Effector memory CD8-positive, alpha-beta T cell (primary cell): ENCODE measurements around the gene SP5.

ENCODE experiments used
- ATAC-seq: fragments of 150-1000 bp; cut with Tn5 transposase; replicated peaks from 2 replicates; pipeline ENCODE4 v1.10.0; 2021; ENCODE audit warnings: mild to moderate bottlenecking, moderate library complexity
- DNase-seq, 3 experiments: peaks; one replicate each; pipeline ENCODE4 v3.0.0; 2021
- H3K27ac Mint-ChIP-seq, 2 donors: one replicate each; pipeline ENCODE4 v1.8.0; 2022; ENCODE audit warnings: mild to moderate bottlenecking in 2 of 2, mixed read lengths in 2 of 2, moderate library complexity in 2 of 2
- H3K27me3 Mint-ChIP-seq, 2 donors: one replicate each; pipeline ENCODE4 v1.8.0; 2022; ENCODE audit warnings: mixed read lengths in 2 of 2
- H3K36me3 Mint-ChIP-seq: one replicate; pipeline ENCODE4 v1.8.0; 2022; ENCODE audit warnings: mild to moderate bottlenecking, moderate library complexity, mixed read lengths; ENCODE audit not compliant: insufficient read depth
- H3K4me1 Mint-ChIP-seq, 2 donors: one replicate each; pipeline ENCODE4 v1.8.0; 2022; ENCODE audit warnings: low read depth in 2 of 2, mixed read lengths in 2 of 2
- H3K4me3 Mint-ChIP-seq, 2 donors: one replicate each; pipeline ENCODE4 v1.8.0; 2022; ENCODE audit warnings: mild to moderate bottlenecking in 2 of 2, mixed read lengths in 2 of 2, moderate library complexity in 2 of 2
- H3K9me3 Mint-ChIP-seq, 2 donors: one replicate each; pipeline ENCODE4 v1.8.0; 2022; ENCODE audit warnings: mixed read lengths in 2 of 2

Gene SP5

DNA sequence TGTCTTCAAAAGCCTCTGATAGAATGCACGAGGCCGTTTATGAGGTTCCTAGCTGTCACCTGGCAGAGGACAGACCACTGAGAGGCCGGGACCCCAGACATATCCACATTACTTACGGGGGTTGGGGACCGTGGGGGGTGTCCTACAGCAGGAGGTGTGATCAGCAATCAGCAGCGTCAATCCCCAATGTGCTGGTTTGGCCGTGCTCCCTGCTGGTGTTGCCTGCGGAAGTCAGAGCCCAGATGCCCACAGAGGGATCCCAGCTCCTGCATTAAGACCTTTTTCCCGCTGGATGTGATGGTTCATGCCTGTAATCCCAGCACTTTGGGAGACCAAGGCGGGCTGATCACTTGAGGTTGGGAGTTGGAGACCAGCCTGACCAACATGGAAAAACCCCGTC, 20.8 kb upstream of the SP5 start:
- no peaks in the 10 kb centered on the region for H3K36me3 Mint-ChIP-seq
- no peak for ATAC-seq
- H3K4me3 Mint-ChIP-seq, result no peak overlapping the region
- H3K27ac Mint-ChIP-seq, result no peak overlapping the region
- H3K4me1 Mint-ChIP-seq, result no peaks in the 10 kb centered on the region
- no peak for DNase-seq
- peaks cover 35 to 45% of the 10 kb centered on the region in 2 donors for H3K27me3 Mint-ChIP-seq
- H3K9me3 Mint-ChIP-seq, result no peaks in the 10 kb centered on the region

DNA sequence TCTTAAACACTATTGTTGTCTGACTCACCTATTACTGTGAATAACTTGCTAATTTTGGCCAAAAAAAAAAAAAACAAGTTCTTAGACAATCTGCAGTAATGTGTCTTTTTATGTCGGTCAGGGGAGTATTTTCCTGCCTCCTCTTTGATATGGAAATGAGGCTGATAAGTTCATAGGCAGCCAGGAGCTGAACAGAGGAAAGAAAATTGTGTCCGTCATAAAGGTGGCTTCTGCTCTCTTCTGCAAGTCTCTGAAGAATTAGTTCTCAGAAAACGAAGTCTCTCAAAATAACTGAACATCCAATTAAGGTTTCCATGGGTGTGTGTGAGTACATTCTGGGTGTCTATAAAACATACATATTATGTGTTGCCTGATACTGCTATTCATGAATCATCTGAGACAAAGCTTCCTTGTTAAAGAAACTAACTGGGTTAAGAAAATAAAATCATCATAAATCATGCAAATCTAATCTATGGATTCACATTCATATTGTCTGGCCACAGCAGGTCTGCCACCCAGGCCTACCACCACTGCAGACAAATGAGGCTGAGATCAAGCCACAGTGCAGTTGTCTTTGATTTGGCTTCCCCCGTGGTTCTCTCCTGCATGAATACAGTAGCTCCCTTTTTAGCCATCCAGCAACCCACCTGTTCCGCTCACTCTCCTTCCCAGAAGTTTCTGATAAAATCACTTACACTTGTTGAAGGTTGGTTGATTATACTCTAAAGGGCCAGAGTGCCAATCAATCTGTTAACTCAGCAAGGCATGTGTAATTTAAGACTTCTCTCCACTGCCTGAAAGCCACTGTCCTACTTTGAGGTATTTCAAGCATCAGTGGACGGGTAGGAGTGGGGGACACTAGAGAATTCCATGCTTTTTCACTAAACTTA, 19.4 kb upstream of the SP5 start:
- Mint-ChIP-seq H3K27ac (no peak overlapping the region), H3K27me3 (peaks cover 42 to 52% of the 10 kb centered on the region in 2 donors), H3K36me3 (no peaks in the 10 kb centered on the region), H3K9me3 (no peaks in the 10 kb centered on the region), H3K4me3 (no peak overlapping the region), H3K4me1 (no peaks in the 10 kb centered on the region)
- DNase-seq (no peak), ATAC-seq (no peak)

DNA sequence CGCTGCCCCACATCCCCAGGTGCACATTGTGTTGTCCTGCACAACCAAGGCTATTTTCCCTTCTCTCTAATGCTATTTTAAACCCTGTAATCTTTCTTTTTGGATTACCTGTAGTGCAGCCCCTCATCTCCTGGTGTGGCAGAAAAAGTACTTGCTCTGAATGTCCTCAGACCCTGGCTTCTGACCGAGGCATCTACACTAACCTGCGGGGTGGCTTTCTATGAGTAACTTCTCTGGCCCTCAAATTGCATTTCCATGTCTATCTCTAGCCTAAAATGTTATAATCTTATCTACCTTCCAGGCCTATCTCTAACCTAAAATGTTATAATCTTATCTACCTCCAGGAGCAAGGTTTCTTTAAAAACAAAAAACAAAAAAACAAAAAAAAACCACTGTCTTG, 18.2 kb upstream of the SP5 start:
- H3K4me3 Mint-ChIP-seq, result no peak overlapping the region
- H3K4me1 Mint-ChIP-seq, result no peaks in the 10 kb centered on the region
- H3K9me3 Mint-ChIP-seq, result no peaks in the 10 kb centered on the region

DNA sequence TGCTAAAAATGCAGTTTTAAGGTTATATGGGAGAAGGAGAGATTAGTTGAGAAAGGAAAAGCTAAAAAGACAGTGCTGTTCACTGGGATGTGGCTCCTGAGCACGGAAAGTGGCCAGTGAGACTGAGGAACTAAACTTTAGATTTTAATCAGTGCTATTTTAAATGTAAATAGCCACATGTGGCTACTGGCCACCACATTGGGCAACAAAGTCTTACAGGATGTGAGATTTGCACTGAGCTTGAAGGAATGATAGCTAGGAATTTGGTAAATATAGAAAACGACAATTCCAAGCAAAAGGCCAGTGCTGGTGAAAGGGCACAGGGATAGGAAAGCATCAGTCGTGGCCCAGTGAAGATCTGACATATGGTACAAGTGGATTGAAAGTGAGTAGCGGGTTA, 14.1 kb upstream of the SP5 start:
- Mint-ChIP-seq H3K4me3 (no peak overlapping the region), H3K27ac (no peak overlapping the region), H3K4me1 (no peaks in the 10 kb centered on the region), H3K9me3 (no peaks in the 10 kb centered on the region), H3K27me3 (peaks cover 57 to 73% of the 10 kb centered on the region in 2 donors), H3K36me3 (no peaks in the 10 kb centered on the region)
- no peak for ATAC-seq
- DNase-seq, result no peak

More for the DNA sequence above, 18.2 kb upstream of the SP5 start:
- no peak for ATAC-seq
- DNase-seq, result no peak
- H3K36me3 Mint-ChIP-seq, result no peaks in the 10 kb centered on the region
- H3K27me3 Mint-ChIP-seq, result peaks cover 52 to 54% of the 10 kb centered on the region in 2 donors
- H3K27ac Mint-ChIP-seq, result no peak overlapping the region

- Mint-ChIP-seq H3K4me3 (no peak overlapping the region), H3K36me3 (no peaks in the 10 kb centered on the region), H3K4me1 (peaks cover 0 to 2% of the 10 kb centered on the region in 2 donors), H3K27me3 (peaks cover 54 to 69% of the 10 kb centered on the region in 2 donors), H3K27ac (no peak overlapping the region), H3K9me3 (no peaks in the 10 kb centered on the region)
- DNase-seq (no peak), ATAC-seq (no peak)
Measured at GRCh38 chr2:170703776-170704476, 11.2 kb upstream of the SP5 start.

GRCh38 chr2:170707821-170708795, 7.0 kb upstream of the SP5 start:
- Mint-ChIP-seq H3K9me3 (no peaks in the 10 kb centered on the region), H3K36me3 (no peaks in the 10 kb centered on the region), H3K27ac (no peak overlapping the region), H3K4me1 (peaks cover 2 to 5% of the 10 kb centered on the region in 2 donors), H3K27me3 (peaks cover 61 to 82% of the 10 kb centered on the region in 2 donors), H3K4me3 (no peak overlapping the region)
- ATAC-seq (no peak), DNase-seq (no peak)

DNA sequence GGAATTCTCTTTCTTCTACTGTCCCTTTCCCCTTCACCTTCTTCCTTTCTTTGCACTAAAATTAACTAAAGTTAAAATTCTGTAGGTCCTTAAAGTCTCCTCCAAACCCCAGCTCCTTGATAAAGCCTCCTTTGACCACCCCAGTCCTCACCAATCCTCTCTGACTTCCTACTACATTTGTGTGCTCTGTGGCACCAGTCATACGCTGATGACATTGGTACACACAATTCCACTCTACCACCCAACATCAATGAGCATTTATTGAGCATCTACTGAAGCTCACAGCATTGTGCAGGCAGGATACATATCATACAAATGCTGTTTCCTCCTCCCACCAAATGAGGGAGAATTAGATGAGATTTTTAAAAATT, 4.5 kb upstream of the SP5 start:
- Mint-ChIP-seq H3K27ac (no peak overlapping the region), H3K9me3 (no peaks in the 10 kb centered on the region), H3K4me3 (no peak overlapping the region), H3K36me3 (peaks cover 5% of the 10 kb centered on the region), H3K27me3 (peaks cover 61 to 75% of the 10 kb centered on the region in 2 donors), H3K4me1 (peaks cover 12 to 14% of the 10 kb centered on the region in 2 donors)
- DNase-seq (no peak), ATAC-seq (no peak)

- Mint-ChIP-seq H3K27ac (no peak overlapping the region), H3K4me3 (no peak overlapping the region), H3K27me3 (peaks cover 61 to 74% of the 10 kb centered on the region in 2 donors), H3K9me3 (no peaks in the 10 kb centered on the region), H3K36me3 (peaks cover 5% of the 10 kb centered on the region), H3K4me1 (peaks cover 15 to 16% of the 10 kb centered on the region in 2 donors)
- DNase-seq (no peak), ATAC-seq (no peak)
Measured at GRCh38 chr2:170711196-170711773, 3.9 kb upstream of the SP5 start.

DNA sequence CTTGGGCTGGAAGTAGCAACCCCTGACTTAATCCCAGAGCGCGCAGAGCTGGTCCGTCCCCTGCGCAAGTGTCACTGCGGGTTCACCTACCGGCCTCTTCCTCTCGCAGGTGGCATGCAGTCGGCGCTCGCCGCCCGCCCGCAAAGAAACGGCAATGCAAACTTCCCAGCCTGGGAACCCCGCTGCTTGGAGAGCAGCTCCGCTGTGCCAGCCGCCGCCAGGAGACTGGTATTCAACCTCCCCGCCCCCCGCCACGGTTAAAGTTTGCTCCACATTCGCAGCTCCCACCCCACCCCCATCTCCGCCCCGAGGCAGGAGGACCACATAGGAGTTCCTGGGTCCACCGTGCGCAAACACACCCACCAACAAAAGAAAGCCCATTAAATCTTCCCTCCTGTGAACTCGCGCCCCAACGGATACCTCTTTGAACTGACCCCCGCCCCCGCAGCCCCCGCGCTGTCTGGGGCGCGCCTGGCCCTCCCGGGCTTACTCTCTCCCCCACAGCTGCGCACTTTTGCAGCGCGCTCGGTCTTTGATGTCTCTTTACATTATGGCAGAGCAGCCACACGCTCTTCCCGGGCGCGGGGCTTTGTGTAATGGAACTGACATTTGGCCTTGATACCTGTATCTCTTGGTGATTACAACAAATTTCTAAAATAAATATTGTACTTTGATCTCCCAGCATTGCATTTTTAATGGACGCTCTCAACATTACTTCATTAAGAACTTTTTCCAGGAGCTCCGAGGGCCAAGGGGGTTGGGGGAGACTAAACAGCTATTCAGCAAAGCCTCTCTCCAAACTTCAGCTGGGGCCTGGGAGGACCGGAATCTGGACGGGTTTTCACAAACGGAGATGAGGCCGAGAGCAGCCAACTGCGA, 3.1 kb upstream of the SP5 start:
- Mint-ChIP-seq H3K36me3 (peaks cover 5% of the 10 kb centered on the region), H3K4me3 (peak overlapping the region in 1 of 2 donors; percentile 7), H3K27me3 (peaks cover 62 to 77% of the 10 kb centered on the region in 2 donors), H3K9me3 (no peaks in the 10 kb centered on the region), H3K4me1 (peaks cover 15 to 16% of the 10 kb centered on the region in 2 donors), H3K27ac (no peak overlapping the region)
- DNase-seq (no peak), ATAC-seq (no peak)

DNA sequence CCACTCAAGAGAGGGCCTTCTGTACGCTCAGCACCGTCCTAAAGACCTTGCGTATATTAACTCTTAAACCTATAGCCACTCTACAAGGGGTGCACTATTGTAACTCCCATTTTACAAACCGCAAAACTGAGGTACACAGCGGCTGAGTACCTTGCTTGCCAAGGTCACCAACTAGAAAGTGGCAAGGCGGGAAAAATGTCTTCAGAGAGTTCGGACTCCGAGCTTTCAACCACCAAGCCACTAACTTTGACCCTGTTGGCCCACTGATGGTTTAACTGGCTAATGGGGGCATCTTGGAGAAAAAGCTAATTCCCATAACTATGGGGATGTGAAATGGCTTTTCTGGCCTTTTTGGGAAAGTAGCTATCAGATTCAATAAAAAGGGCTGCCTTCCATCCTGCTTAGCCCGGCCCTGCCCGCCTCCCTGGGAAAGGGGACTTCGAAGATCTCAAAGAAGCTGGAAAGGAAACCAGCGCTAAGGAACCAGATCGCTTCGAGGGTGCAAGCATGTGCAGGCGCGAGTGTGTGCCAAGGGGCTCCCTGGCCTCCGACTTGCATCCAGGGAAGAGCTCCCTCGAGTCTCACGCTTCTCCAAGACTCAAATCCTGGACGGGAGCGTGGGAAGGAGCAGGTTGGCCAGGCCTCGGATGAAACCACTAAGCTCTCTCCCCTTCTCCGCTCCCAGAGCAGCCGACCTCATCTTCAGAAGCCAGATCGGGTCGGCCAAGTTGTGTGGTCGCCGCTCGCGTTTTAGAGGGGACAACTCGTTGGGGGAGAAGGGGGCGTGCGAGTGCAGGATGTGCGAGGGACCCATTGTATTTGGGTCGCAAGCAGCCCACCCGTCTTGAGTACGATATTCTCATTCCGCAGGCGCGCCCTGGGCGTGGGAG, 2.2 kb upstream of the SP5 start:
- peaks cover 66 to 81% of the 10 kb centered on the region in 2 donors for H3K27me3 Mint-ChIP-seq
- no peak for ATAC-seq
- H3K27ac Mint-ChIP-seq, result no peak overlapping the region
- peaks cover 16 to 17% of the 10 kb centered on the region in 2 donors for H3K4me1 Mint-ChIP-seq
- H3K36me3 Mint-ChIP-seq, result peaks cover 5% of the 10 kb centered on the region
- no peak for DNase-seq
- H3K9me3 Mint-ChIP-seq, result no peaks in the 10 kb centered on the region
- peak overlapping the region; percentile 51 to 53 for H3K4me3 Mint-ChIP-seq

GRCh38 chr2:170713543-170714380, 1.4 kb upstream of the SP5 start:
- peaks cover 5% of the 10 kb centered on the region for H3K36me3 Mint-ChIP-seq
- H3K4me1 Mint-ChIP-seq, result peaks cover 15 to 16% of the 10 kb centered on the region in 2 donors
- no peak for ATAC-seq
- no peaks in the 10 kb centered on the region for H3K9me3 Mint-ChIP-seq
- H3K4me3 Mint-ChIP-seq, result peak overlapping the region; percentile 87 to 90
- H3K27me3 Mint-ChIP-seq, result peaks cover 66 to 81% of the 10 kb centered on the region in 2 donors
- DNase-seq, result no peak
- no peak overlapping the region for H3K27ac Mint-ChIP-seq
